PC-3 (cell line): Measurements from ENCODE around the gene CFAP57. TPM values are rescaled to one million over a fixed set of nuclear protein-coding genes. Genes with fewer than 3 reads are reported as not detected.
A peak's percentile ranks its signal among the peaks of the same experiment; 100 is the strongest.

Experiments
- ATAC-seq: fragments of 200-7000 bp; cut with Tn5 transposase; 2 replicates; pipeline ENCODE4 v1.9.1; 2020; ENCODE audit warnings: mild to moderate bottlenecking, moderate library complexity
- Bru-seq: library from RNA; stranded (reverse); fragments of 400-500 nt; gene quantifications from one replicate; lab custom pipeline; 2021; lab: Mats Ljungman, UMichigan
- BruChase-seq, 2 experiments: library from RNA; stranded (reverse); fragments of 400-500 nt; gene quantifications; one replicate each; lab custom pipeline; 2021; lab: Mats Ljungman, UMichigan
- BruUV-seq: library from RNA; stranded (reverse); fragments of 400-500 nt; replicated peaks from 2 replicates; lab custom pipeline; 2021; lab: Mats Ljungman, UMichigan
- CTCF ChIA-PET: fragments of 300-600 bp; sonication (Branson Sonifier 250); formaldehyde crosslinking; loops from one replicate; lab custom pipeline; 2022; ENCODE audit warnings: antibody characterized with exemption; lab: Charles Lee
- POLR2A ChIA-PET: fragments of 300-600 bp; sonication (Branson Sonifier 250); formaldehyde crosslinking; loops from one replicate; lab custom pipeline; 2022; ENCODE audit warnings: antibody characterized with exemption; ENCODE audit not compliant: unreplicated experiment; lab: Charles Lee
- DNase-seq: peaks from one replicate; pipeline ENCODE4 v3.0.0-alpha.2; 2015
- H2AFZ ChIP-seq: fragments of 300-600 bp; sonication (generic); 2 replicates; pipeline ENCODE4 v1.6.0; 2016; ENCODE audit warnings: antibody characterized with exemption, low read length
- H3F3A ChIP-seq: fragments of 300-600 bp; sonication (generic); one replicate; pipeline ENCODE4 v1.6.0; 2017; ENCODE audit warnings: antibody characterized with exemption, low read length, control low read depth, mild to moderate bottlenecking; ENCODE audit not compliant: unreplicated experiment
- H3K27ac ChIP-seq: fragments of 300-600 bp; sonication (generic); 2 replicates; pipeline ENCODE4 v1.5.1; 2016; ENCODE audit warnings: mild to moderate bottlenecking, low read length
- H3K27me3 ChIP-seq: fragments of 300-600 bp; sonication (generic); 2 replicates; pipeline ENCODE4 v1.6.1; 2016; ENCODE audit warnings: low read length, mixed read lengths
- H3K36me3 ChIP-seq: fragments of 300-600 bp; sonication (generic); 2 replicates; pipeline ENCODE4 v1.6.1; 2016; ENCODE audit warnings: low read depth, mixed run types, low read length, mixed read lengths
- H3K4me1 ChIP-seq: fragments of 300-600 bp; sonication (generic); 2 replicates; pipeline ENCODE4 v1.5.1; 2016; ENCODE audit warnings: low read length; ENCODE audit not compliant: insufficient read depth
- H3K4me2 ChIP-seq: fragments of 300-600 bp; sonication (generic); 2 replicates; pipeline ENCODE4 v1.6.0; 2016; ENCODE audit warnings: low read length
- H3K4me3 ChIP-seq: fragments of 300-600 bp; sonication (generic); 2 replicates; pipeline ENCODE4 v1.5.1; 2016; ENCODE audit warnings: mild to moderate bottlenecking, low read length, mixed read lengths
- H3K79me2 ChIP-seq: fragments of 300-600 bp; sonication (generic); 2 replicates; pipeline ENCODE4 v1.6.1; 2017; ENCODE audit warnings: low read length, mixed read lengths
- H3K9ac ChIP-seq: fragments of 300-600 bp; sonication (generic); 2 replicates; pipeline ENCODE4 v1.6.0; 2016; ENCODE audit warnings: mild to moderate bottlenecking, low read length
- H3K9me2 ChIP-seq: fragments of 300-600 bp; sonication (generic); replicated peaks from 2 replicates; pipeline ENCODE4 v1.6.1; 2016; ENCODE audit warnings: mixed run types, low read length, mixed read lengths
- H3K9me3 ChIP-seq: fragments of 300-600 bp; sonication (generic); 2 replicates; pipeline ENCODE4 v1.6.1; 2016; ENCODE audit warnings: low read length, mixed read lengths
- H4K20me1 ChIP-seq: fragments of 300-600 bp; sonication (generic); 2 replicates; pipeline ENCODE4 v1.6.1; 2016; ENCODE audit warnings: low read length, mixed read lengths
- CTCF ChIP-seq: fragments of 300-600 bp; sonication (generic); conservative IDR thresholded peaks from 2 replicates; pipeline ENCODE4 v1.5.1; 2017; ENCODE audit warnings: antibody characterized with exemption, low read depth, mild to moderate bottlenecking, low read length
- EZH2 ChIP-seq: fragments of 300-600 bp; sonication (generic); IDR thresholded peaks from one replicate; pipeline ENCODE4 v1.6.1; 2017; ENCODE audit warnings: antibody characterized with exemption, mild to moderate bottlenecking, low read length; ENCODE audit not compliant: unreplicated experiment
- EZH2phosphoT487 ChIP-seq: fragments of 300-600 bp; sonication (generic); IDR thresholded peaks from 2 replicates; pipeline ENCODE4 v1.6.1; 2018; ENCODE audit warnings: mild to moderate bottlenecking, antibody characterized with exemption, low read length, borderline replicate concordance
- intact Hi-C: fragments of 100-400 bp; cut with micrococcal nuclease; formaldehyde crosslinking; loops from 2 replicates; pipeline ENCODE4 v1.9.0; 2023
- long read RNA-seq: library from polyadenylated mRNA; unstranded; transcript quantifications from one replicate; pipeline ENCODE4 v2.0.0, GENCODE V29; 2021; ENCODE audit not compliant: unreplicated experiment
- total RNA-seq: library from RNA; depleted of rRNA; stranded (reverse); fragments of >200 nt; gene quantifications from 2 replicates; pipeline ENCODE4 v1.2.3, GENCODE V29; 2014; rRNA removed

The CFAP57 gene
- total RNA-seq, result 1.2 and 2.6 TPM in 2 replicates
- percentile 22 among the genes with signal in this experiment for Bru-seq, nascent RNA
- BruChase-seq, experiment 1, labeled RNA remaining after a 6-hour chase, result percentile 19 among the genes with signal in this experiment
- BruChase-seq, experiment 2, labeled RNA remaining after a 2-hour chase, result percentile 22 among the genes with signal in this experiment
- long read RNA-seq, result 0 reads

- TSS peak; percentile 69 for BruUV-seq
- POLR2A ChIA-PET, result interaction anchor here (0.6 to 1.2 kb wide), 2 partner anchors 35 to 36 kb away, joined by 3 to 6 read pairs; no protein-coding TSS in a partner anchor
- peak; percentile 93 for ATAC-seq
- Histone ChIP-seq H4K20me1 (peaks cover 29% of the 10 kb centered on the region), H3K4me2 (peak within 1 kb of the TSS; percentile 95), H3K27ac (peak within 1 kb of the TSS; percentile 21; the same call in 1 of the 2 replicates), H3F3A (no peaks in the 10 kb centered on the region), H2AFZ (peak within 1 kb of the TSS; percentile 78), H3K9ac (peak within 1 kb of the TSS; percentile 95), H3K4me1 (peaks cover 12% of the 10 kb centered on the region), H3K4me3 (peak within 1 kb of the TSS; percentile 100), H3K9me3 (no peaks in the 10 kb centered on the region), H3K79me2 (peaks cover 50% of the 10 kb centered on the region), H3K27me3 (no peaks in the 10 kb centered on the region), H3K9me2 (no peaks in the 10 kb centered on the region), H3K36me3 (peaks cover 36% of the 10 kb centered on the region)
- peak; percentile 96 for DNase-seq
- intact Hi-C loops, result loop anchor here (1.0 kb wide), 1 partner anchor 34 kb away; no protein-coding TSS in a partner anchor
- TF ChIP-seq CTCF (no peak), EZH2phosphoT487 (no peak), EZH2 (no peak)
- CTCF ChIA-PET, result interaction anchor here (1.2 kb wide), 1 partner anchor 212 kb away, joined by 4 read pairs; no protein-coding TSS in a partner anchor
These were observed at the start of gene CFAP57, which contains the start of gene EBNA1BP2 for GRCh38 chr1:43171876-43172526. TSS of gene CFAP57 (plus strand) at chr1:43172330. CDS start at chr1:43172754, 424 bp downstream. TSS of gene EBNA1BP2 (minus strand) at chr1:43172290. CDS start at chr1:43172118, 172 bp downstream.

- no peaks in the 10 kb centered on the region for H3K9me2 ChIP-seq
- no peaks in the 10 kb centered on the region for H4K20me1 ChIP-seq
- no TSS peak for BruUV-seq
- ATAC-seq (no peak), DNase-seq (no peak)
- intact Hi-C loops, result no loop called here
- no peak overlapping the region for H2AFZ ChIP-seq
- peaks cover 15% of the 10 kb centered on the region for H3K4me1 ChIP-seq
- TF ChIP-seq EZH2, result no peak
- TF ChIP-seq CTCF, result no peak
- no peak for TF ChIP-seq EZH2phosphoT487
- H3K9me3 ChIP-seq, result no peaks in the 10 kb centered on the region
- ChIA-PET CTCF (no interaction called here), POLR2A (interaction anchor here (0.5 kb wide), 1 partner anchor 810 kb away, joined by 3 read pairs; no protein-coding TSS in a partner anchor)
- no peaks in the 10 kb centered on the region for H3F3A ChIP-seq
- no peaks in the 10 kb centered on the region for H3K27me3 ChIP-seq
- H3K4me3 ChIP-seq, result no peak overlapping the region
- H3K79me2 ChIP-seq, result peaks cover 46% of the 10 kb centered on the region
- H3K27ac ChIP-seq, result no peak overlapping the region
- H3K9ac ChIP-seq, result no peak overlapping the region
- H3K4me2 ChIP-seq, result 0 out of 2 replicates have a peak overlapping the region, but pooled peaks have one; percentile 18
- no peaks in the 10 kb centered on the region for H3K36me3 ChIP-seq
These were observed 49.1 kb upstream of the CFAP57 start for GRCh38 chr1:43123031-43123430.
